ENCODE data around the gene IL36G. TPM values are rescaled to one million over a fixed set of nuclear protein-coding genes. Genes with fewer than 3 reads are reported as not detected.

IL36G gene
- total RNA-seq, 8 experiments from 2014 or later, result 0.31 to 0.92 TPM; not detected in 6

DNA sequence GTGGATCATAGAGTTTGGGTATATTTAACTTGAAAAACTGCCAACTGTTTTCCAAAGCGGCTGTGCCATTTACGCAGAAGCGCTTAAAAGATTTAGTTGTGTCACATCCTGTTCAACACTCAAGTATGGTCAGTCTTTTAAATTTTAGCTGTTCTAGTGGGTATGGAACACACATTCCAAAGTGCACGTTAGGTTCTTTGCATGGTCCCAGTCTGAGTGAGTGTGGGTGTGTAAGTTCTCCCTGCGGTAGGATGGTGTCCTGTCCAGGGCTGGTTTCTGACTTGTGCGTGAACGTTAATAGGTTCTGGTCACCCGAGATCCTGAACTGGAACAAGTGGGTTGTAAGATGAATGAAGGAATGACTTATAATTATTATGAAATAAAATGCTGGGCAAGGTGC is 28.4 kb upstream of the IL36G start:
- H3K27ac ChIP-seq, result no peak overlapping the region
- H3K4me3 ChIP-seq, result no peak overlapping the region
- no peaks in the 10 kb centered on the region for H3K4me1 ChIP-seq (replicated peaks in 1 of 2)
- ATAC-seq (replicated peaks in 6 of 8), result no peak
- in situ Hi-C loops (cut with MboI; ENCODE audit: low pct_unique_long_range_greater_than_20kb in 2 of 9, low sequenced_read_pairs in 9 of 9, unreplicated experiment in 9 of 9), result loop anchor here in 8 of 9 experiments (10.0 to 25.0 kb wide), 5 partner anchors 187 to 337 kb away; partner anchors contain the start of genes CKAP2L (in 3 of the 8) and SLC20A1 (in 1 of the 8)
- 59 to 99% (median 71%) methylated on average over 2 to 8 of the region's 8 CpGs; no CpG with 5 or more reads in 2 of the 10 experiments for WGBS, 10 experiments

GRCh38 chr2:112954364-112954763 is 23.4 kb upstream of the IL36G start:
- Histone ChIP-seq H3K4me3 (no peak overlapping the region), H3K4me1 (replicated peaks in 1 of 2) (peaks cover 0 to 7% of the 10 kb centered on the region in 2 donors), H3K27ac (no peak overlapping the region)
- ATAC-seq (replicated peaks in 6 of 8), result no peak
- in situ Hi-C loops (cut with MboI; ENCODE audit: low pct_unique_long_range_greater_than_20kb in 2 of 9, low sequenced_read_pairs in 9 of 9, unreplicated experiment in 9 of 9), result loop anchor here in 2 of 9 experiments (10.0 to 25.0 kb wide), 2 partner anchors 342 to 350 kb away; no protein-coding TSS in a partner anchor
- WGBS, 10 experiments, result 55 to 100% (median 81%) methylated on average over 1 to 7 of the region's 7 CpGs

DNA sequence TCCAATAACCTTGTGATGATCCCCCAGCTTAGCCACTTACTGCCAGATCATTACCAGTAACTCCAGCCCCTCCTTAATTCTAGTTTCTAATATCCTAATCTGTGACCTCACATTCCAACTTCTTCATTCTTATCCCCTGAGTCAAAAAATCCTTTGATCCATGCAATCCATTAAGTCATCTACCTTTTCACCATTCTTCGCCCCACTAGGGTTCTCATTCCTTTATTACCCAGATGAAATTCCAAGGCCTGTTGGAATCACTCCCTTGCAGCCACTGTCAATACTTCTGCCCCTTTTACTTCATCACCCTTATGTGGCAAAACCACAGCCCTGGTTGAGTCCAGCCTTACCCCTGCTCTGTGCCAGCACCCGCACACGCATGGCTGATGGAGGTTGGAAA is 20.3 kb upstream of the IL36G start:
- H3K4me3 ChIP-seq, result no peak overlapping the region
- in situ Hi-C loops (cut with MboI; ENCODE audit: low pct_unique_long_range_greater_than_20kb in 2 of 9, low sequenced_read_pairs in 9 of 9, unreplicated experiment in 9 of 9), result loop anchor here in 2 of 9 experiments (10.0 to 25.0 kb wide), 2 partner anchors 345 to 353 kb away; no protein-coding TSS in a partner anchor
- WGBS, 10 experiments, result 86 to 100% (median 100%) methylated on average over 1 to 3 of the region's 3 CpGs; no CpG with 5 or more reads in 4 of the 10 experiments
- ATAC-seq (replicated peaks in 6 of 8), result no peak
- peaks cover 0 to 7% of the 10 kb centered on the region in 2 donors for H3K4me1 ChIP-seq (replicated peaks in 1 of 2)
- H3K27ac ChIP-seq, result no peak overlapping the region

DNA sequence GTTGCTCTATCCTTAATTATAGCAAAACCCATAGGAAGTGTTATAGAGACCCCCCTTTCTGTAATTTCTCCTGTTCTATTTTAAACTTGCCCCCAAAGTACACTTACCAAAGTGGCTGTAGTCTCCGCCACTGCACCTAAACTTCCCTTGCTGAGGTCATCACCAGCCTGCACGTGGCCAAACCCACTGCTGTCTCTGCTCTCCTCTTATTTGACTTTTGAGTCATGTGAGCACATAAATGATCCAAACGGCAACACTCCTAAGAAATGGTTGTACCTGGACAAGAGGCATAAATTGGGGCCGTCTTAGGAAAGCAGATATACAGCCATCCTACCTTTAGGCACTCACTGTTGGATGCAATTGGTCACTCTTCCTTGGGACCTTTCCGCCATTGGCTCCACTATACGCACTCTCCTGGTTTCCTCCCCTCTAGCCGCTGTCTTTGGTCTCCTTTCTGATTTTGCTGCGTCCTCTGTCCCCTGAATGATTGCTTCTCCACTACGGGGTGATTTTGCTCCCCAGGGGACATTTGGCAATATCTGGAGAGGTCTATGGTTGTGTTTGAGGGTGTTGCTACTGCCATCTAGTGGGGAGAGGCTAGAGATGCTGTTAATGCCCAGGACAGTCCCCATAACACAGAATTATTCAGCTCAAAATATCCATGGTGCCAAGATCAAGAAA is 19.2 kb upstream of the IL36G start:
- peak; percentile 71 to 94 (median 80) for ATAC-seq (replicated peaks in 6 of 8)
- H3K4me1 ChIP-seq (replicated peaks in 1 of 2), result peaks cover 0 to 7% of the 10 kb centered on the region in 2 donors
- H3K27ac ChIP-seq, result no peak overlapping the region
- in situ Hi-C loops (cut with MboI; ENCODE audit: low pct_unique_long_range_greater_than_20kb in 2 of 9, low sequenced_read_pairs in 9 of 9, unreplicated experiment in 9 of 9), result loop anchor here in 2 of 9 experiments (10.0 to 25.0 kb wide), 2 partner anchors 346 to 354 kb away; no protein-coding TSS in a partner anchor
- 8 to 80% (median 47%) methylated on average over 1 to 7 of the region's 9 CpGs; no CpG with 5 or more reads in 1 of the 10 experiments for WGBS, 10 experiments
- H3K4me3 ChIP-seq, result no peak overlapping the region

DNA sequence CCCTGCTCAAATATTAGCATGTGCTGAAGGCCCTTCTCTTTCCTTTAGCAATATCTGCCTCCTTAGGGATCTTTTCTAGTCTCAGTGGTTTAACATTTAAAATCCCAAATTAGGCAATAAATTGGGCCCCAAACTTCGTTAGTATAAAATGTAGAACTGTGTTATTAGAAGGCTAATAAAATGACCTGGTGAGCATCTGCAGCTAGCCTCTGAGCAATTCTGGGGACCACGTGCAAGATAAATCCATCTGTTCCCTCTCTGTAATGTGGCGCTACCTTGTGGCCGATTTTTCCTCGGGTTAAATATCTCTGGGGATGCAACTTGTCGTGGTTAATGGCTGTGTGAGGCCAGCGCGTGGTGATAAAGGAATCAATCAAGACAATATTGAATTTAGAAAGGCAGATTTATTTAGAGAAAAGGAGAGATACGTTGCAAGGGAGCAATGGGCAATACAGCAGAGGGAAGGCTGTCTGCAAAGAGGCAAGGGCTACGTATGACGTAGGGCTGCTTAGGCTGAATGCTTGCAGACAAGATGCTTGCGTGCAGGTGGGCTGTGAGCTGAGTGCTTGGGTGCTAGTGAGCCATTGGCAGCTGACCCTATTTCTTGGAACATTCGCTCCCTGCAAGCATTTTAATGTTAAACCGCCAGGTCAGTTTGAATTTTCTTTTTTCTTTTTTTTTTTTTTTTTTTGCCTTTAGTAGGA is 18.5 kb upstream of the IL36G start:
- in situ Hi-C loops (cut with MboI; ENCODE audit: low pct_unique_long_range_greater_than_20kb in 2 of 9, low sequenced_read_pairs in 9 of 9, unreplicated experiment in 9 of 9), result loop anchor here in 2 of 9 experiments (10.0 to 25.0 kb wide), 2 partner anchors 347 to 354 kb away; no protein-coding TSS in a partner anchor
- peaks cover 0 to 7% of the 10 kb centered on the region in 2 donors for H3K4me1 ChIP-seq (replicated peaks in 1 of 2)
- ATAC-seq (replicated peaks in 6 of 8), result peak; percentile 17 to 93 (median 80)
- H3K4me3 ChIP-seq, result no peak overlapping the region
- H3K27ac ChIP-seq, result no peak overlapping the region
- WGBS, 10 experiments, result 45 to 75% (median 50%) methylated on average over 4 to 13 of the region's 14 CpGs; no CpG with 5 or more reads in 1 of the 10 experiments

GRCh38 chr2:112960230-112960825 is 17.5 kb upstream of the IL36G start:
- in situ Hi-C loops (cut with MboI; ENCODE audit: low pct_unique_long_range_greater_than_20kb in 2 of 9, low sequenced_read_pairs in 9 of 9, unreplicated experiment in 9 of 9), result loop anchor here in 1 of 9 experiments (25.0 kb wide), 1 partner anchor 348 kb away; no protein-coding TSS in a partner anchor
- Histone ChIP-seq H3K27ac (no peak overlapping the region), H3K4me1 (replicated peaks in 1 of 2) (peaks cover 0 to 7% of the 10 kb centered on the region in 2 donors), H3K4me3 (no peak overlapping the region)
- 0 to 73% (median 33%) methylated on average over 1 to 2 of the region's 2 CpGs; no CpG with 5 or more reads in 3 of the 10 experiments for WGBS, 10 experiments
- ATAC-seq (replicated peaks in 6 of 8), result peak in 2 of 8 experiments; percentile 17 to 27

GRCh38 chr2:112962308-112963175 is 15.3 kb upstream of the IL36G start:
- ATAC-seq (replicated peaks in 6 of 8), result no peak
- in situ Hi-C loops (cut with MboI; ENCODE audit: low pct_unique_long_range_greater_than_20kb in 2 of 9, low sequenced_read_pairs in 9 of 9, unreplicated experiment in 9 of 9), result loop anchor here in 1 of 9 experiments (25.0 kb wide), 1 partner anchor 350 kb away; no protein-coding TSS in a partner anchor
- 0 to 100% (median 80%) methylated on average over 1 to 3 of the region's 3 CpGs; no CpG with 5 or more reads in 3 of the 10 experiments for WGBS, 10 experiments
- no peak overlapping the region for H3K4me3 ChIP-seq
- peaks cover 0 to 7% of the 10 kb centered on the region in 2 donors for H3K4me1 ChIP-seq (replicated peaks in 1 of 2)
- no peak overlapping the region for H3K27ac ChIP-seq

DNA sequence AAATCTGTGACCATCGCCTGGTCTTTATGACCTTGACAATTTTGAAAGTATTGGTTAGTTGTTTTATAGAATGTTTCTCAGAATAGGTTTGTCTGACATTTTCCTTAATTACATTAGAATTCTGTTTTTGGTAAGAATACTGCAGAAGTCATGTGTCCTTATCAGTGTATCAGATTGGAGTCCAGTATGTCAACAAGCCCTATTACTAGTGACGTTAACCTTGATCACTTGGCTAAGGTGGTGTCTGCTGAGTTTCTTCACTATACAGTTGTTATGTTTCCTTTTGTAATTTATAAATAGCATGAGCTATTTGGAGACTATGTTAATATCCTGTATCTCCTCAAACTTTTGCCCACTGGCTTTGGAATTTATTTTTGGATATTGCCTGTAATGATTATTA is 10.8 kb upstream of the IL36G start:
- in situ Hi-C loops (cut with MboI; ENCODE audit: low pct_unique_long_range_greater_than_20kb in 2 of 9, low sequenced_read_pairs in 9 of 9, unreplicated experiment in 9 of 9), result loop anchor here in 1 of 9 experiments (25.0 kb wide), 1 partner anchor 355 kb away; no protein-coding TSS in a partner anchor
- 53 to 100% (median 90%) methylated on average over 1 to 2 of the region's 2 CpGs for WGBS, 10 experiments

DNA sequence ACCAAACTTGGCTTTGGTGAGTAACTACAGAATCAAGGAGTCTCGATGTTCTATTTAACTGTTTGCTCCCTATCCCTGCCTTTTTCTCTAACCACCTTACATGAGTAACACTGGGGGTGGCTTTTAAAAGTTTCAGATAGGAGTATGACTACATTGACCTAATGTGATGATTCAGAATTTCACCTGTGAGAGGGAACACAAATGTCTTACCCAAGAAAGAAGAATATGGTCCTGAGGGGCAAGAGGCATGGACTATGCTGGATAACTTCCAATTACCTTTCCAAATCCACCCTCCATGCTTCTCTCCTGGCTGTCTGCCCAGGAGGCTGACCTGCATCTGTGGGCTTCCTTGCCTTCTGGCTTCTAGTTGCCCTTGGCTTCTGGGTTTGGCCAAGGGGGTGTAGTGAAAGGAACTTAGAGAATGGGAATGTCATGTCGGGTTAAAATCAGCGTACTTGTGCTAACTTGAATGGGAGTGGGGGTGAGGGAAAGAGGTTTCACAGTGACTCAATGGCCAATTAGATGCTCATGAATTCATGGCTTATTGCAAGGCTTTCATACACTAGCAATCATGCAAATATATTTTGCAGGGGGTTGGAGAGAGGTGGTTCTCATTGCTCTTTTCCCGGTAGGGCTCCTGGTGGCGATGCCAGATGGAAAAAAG is 5.3 kb upstream of the IL36G start:
- H3K4me3 ChIP-seq, result no peak overlapping the region
- WGBS, 10 experiments, result 45 to 94% (median 70%) methylated on average over 1 to 5 of the region's 5 CpGs; no CpG with 5 or more reads in 1 of the 10 experiments
- in situ Hi-C loops (cut with MboI; ENCODE audit: low pct_unique_long_range_greater_than_20kb in 2 of 9, low sequenced_read_pairs in 9 of 9, unreplicated experiment in 9 of 9), result loop anchor here in 1 of 9 experiments (25.0 kb wide), 1 partner anchor 360 kb away; no protein-coding TSS in a partner anchor
- H3K27ac ChIP-seq, result no peak overlapping the region
- ATAC-seq (replicated peaks in 6 of 8), result no peak
- no peaks in the 10 kb centered on the region for H3K4me1 ChIP-seq (replicated peaks in 1 of 2)

More for the DNA sequence above, 10.8 kb upstream of the IL36G start:
- Histone ChIP-seq H3K4me3 (no peak overlapping the region), H3K27ac (no peak overlapping the region), H3K4me1 (replicated peaks in 1 of 2) (no peaks in the 10 kb centered on the region)
- ATAC-seq (replicated peaks in 6 of 8), result no peak

GRCh38 chr2:112973156-112973555 is 4.7 kb upstream of the IL36G start:
- H3K4me1 ChIP-seq (replicated peaks in 1 of 2), result no peaks in the 10 kb centered on the region
- H3K27ac ChIP-seq, result no peak overlapping the region
- WGBS, 10 experiments, result 0 to 80% (median 37%) methylated on average over 1 to 2 of the region's 2 CpGs; no CpG with 5 or more reads in 2 of the 10 experiments
- no peak overlapping the region for H3K4me3 ChIP-seq
- in situ Hi-C loops (cut with MboI; ENCODE audit: low pct_unique_long_range_greater_than_20kb in 2 of 9, low sequenced_read_pairs in 9 of 9, unreplicated experiment in 9 of 9), result loop anchor here in 1 of 9 experiments (25.0 kb wide), 1 partner anchor 361 kb away; no protein-coding TSS in a partner anchor
- ATAC-seq (replicated peaks in 6 of 8), result no peak

DNA sequence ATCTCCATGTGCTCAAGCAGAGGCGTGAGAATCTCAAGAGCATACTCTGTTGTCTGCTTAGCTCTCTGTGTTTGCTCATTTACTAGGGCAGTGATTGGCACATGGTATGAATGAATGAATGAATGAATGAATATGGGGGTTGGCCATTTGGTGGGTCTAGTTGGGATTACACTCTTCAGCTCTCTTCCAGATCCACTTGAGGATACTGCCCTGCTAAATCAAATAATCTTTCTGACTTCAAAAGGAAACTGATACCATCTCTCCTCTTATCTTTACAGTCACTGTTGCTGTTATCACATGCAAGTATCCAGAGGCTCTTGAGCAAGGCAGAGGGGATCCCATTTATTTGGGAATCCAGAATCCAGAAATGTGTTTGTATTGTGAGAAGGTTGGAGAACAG is 1.9 kb downstream of the IL36G start:
- no peak for ATAC-seq (replicated peaks in 6 of 8)
- H3K4me3 ChIP-seq, result no peak overlapping the region
- in situ Hi-C loops (cut with MboI; ENCODE audit: low pct_unique_long_range_greater_than_20kb in 2 of 9, low sequenced_read_pairs in 9 of 9, unreplicated experiment in 9 of 9), result no loop called here
- 17 to 100% (median 83%) methylated on average over 1 of the region's 1 CpG; no CpG with 5 or more reads in 7 of the 10 experiments for WGBS, 10 experiments
- no peak overlapping the region for H3K27ac ChIP-seq
- no peaks in the 10 kb centered on the region for H3K4me1 ChIP-seq (replicated peaks in 1 of 2)
